ENCODE data around the gene CSPG5.

CSPG5 gene

DNA sequence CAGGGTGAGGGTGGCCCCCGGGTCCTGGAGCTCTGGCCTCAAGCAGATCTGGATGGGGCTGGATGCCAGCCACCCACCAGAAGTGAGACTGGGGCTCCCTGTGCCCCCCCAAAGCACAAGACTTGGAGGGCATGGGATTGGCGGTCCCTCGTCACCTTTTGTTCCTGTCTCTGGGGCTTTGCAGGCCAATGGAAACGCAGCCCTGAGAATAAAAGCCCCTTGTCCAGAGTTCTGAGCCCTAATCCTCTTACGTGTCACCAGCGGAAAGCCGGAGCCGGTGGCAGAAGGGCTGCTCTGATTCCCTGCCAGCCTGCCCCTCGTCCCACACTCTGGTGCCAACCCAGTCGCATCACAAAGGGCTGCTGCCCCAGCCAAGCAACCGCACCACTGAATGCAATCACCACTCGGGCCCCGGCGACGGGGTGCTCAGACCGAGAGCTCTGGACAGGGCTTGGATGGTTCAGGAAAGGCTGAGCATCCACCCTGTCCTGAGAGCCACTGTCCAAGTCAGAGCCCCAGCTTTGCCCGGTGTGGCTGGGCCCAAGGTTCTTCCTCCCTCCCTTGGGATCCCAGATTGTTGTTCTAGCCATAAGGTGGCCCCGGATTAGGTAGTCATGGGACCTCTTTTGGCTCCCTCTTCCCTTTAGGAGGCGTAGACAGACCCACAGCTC, 42.3 kb downstream of the CSPG5 start:
- no peak overlapping the region for H3K4me3 Mint-ChIP-seq
- no peak overlapping the region for H3K27ac Mint-ChIP-seq
- peaks cover 5% of the 10 kb centered on the region for H3K27me3 Mint-ChIP-seq (ENCODE audit: low read depth)
- H3K36me3 Mint-ChIP-seq (ENCODE audit: low read depth) = no peaks in the 10 kb centered on the region
- H3K9me3 Mint-ChIP-seq = no peaks in the 10 kb centered on the region
- peaks cover 1% of the 10 kb centered on the region for H3K4me1 Mint-ChIP-seq (ENCODE audit: low read depth)

DNA sequence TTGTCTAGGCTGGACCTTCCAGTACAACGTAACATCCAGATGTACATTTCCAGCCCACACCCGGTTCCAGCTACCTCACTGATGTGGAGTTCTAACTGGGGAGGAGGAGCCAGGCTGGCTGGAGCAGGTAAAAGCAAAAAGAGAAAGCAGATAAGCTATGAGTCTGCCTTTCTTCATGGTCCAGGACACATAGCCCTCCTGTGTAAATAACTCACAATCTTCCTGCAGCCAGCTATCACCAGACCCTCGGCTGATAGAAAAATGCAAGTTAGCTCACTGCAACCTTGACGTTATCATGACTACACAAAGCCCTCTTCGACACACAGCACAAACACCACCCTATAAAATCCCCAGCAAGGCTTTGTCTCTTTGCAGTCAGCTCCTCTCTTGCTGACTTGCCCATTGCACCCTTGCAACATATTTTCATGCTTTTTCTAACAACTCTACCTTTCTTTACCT, 44.6 kb downstream of the CSPG5 start:
- no peaks in the 10 kb centered on the region for H3K36me3 Mint-ChIP-seq (ENCODE audit: low read depth)

DNA sequence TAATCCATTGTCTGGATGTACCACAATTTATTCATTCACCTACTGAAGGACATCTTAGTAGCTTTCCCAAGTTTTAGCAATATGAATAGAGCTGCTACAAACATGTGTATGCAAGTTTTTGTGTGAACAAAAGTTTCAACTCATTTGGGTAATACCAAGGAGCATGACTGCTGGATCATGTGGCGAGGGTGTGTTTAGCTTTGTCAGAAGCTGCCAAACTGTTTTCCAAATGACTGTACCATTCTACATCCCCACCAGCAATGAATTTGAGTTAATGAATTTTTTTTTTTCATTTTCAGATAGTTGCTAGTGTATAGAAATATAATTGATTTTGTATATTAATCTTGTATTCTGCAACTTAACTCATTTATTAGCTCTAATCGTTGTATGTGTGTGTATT, 45.2 kb downstream of the CSPG5 start:
- H3K36me3 Mint-ChIP-seq (ENCODE audit: low read depth) = no peaks in the 10 kb centered on the region
- H3K27me3 Mint-ChIP-seq (ENCODE audit: low read depth) = peaks cover 5% of the 10 kb centered on the region
- H3K4me1 Mint-ChIP-seq (ENCODE audit: low read depth) = peaks cover 1% of the 10 kb centered on the region
- no peak overlapping the region for H3K27ac Mint-ChIP-seq
- H3K9me3 Mint-ChIP-seq = no peaks in the 10 kb centered on the region
- no peak overlapping the region for H3K4me3 Mint-ChIP-seq

More for the DNA sequence above, 44.6 kb downstream of the CSPG5 start:
- Mint-ChIP-seq H3K9me3 (no peaks in the 10 kb centered on the region), H3K27ac (no peak overlapping the region), H3K27me3 (ENCODE audit: low read depth) (peaks cover 5% of the 10 kb centered on the region), H3K4me3 (no peak overlapping the region), H3K4me1 (ENCODE audit: low read depth) (peaks cover 1% of the 10 kb centered on the region)

DNA sequence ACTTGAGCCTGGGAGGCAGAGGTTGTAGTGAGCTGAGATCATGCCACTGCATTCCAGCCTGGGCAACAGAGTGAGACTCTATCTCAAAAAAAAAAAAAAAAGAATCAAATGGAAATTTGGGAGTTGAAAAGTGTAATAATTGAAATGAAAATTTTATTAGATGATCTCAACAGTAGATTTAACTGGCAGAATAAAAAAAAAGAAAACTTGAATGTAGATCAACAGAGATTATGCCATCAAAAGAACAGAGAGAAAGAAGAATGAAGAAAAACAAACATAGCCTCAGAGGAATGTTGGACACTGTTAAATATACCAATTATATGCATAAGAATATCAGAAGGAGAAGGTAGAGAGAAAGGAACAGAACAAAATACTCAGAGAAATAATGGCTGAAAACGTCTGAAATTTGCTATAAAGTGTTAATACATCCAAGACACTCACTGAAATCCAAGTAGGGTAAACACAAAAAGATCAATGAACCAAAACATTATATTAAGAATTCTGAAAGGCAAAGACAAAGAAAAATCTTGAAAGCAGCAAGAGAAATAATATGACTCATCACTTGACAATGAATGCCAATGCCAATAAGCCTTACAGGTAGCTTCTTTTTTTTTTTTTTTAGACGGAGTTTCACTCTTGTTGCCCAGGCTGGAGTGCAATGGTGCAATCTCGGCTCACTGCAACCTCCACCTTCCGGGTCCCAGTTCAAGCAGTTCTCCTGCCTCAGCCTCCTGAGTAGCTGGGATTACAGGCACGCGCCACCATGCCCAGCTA, 50.5 kb downstream of the CSPG5 start:
- Mint-ChIP-seq H3K36me3 (ENCODE audit: low read depth) (no peaks in the 10 kb centered on the region), H3K27ac (no peak overlapping the region), H3K4me3 (no peak overlapping the region), H3K4me1 (ENCODE audit: low read depth) (no peaks in the 10 kb centered on the region), H3K27me3 (ENCODE audit: low read depth) (peaks cover 5% of the 10 kb centered on the region), H3K9me3 (peaks cover 5% of the 10 kb centered on the region)

DNA sequence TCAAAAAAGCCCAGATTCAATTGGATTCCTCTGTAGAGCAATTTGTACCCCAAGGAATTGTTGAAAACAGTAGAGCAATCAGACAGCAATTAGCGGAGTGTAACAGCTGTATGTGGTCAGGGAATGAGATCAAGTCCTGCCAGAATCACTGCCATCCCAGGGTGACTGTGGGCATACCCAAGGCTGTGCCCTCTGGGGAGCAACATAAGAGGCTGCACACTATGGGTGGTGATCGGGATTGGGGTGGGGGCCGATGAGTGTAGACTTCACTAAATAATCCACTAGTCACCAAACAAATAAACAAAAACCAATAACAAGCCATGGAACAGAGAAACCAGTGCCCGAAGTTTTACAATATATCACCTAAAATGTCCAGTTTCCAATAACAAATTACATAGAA, 53.0 kb downstream of the CSPG5 start:
- peaks cover 3% of the 10 kb centered on the region for H3K4me1 Mint-ChIP-seq (ENCODE audit: low read depth)
- no peaks in the 10 kb centered on the region for H3K27me3 Mint-ChIP-seq (ENCODE audit: low read depth)
- peaks cover 5% of the 10 kb centered on the region for H3K9me3 Mint-ChIP-seq
- H3K36me3 Mint-ChIP-seq (ENCODE audit: low read depth) = no peaks in the 10 kb centered on the region
- H3K27ac Mint-ChIP-seq = no peak overlapping the region
- no peak overlapping the region for H3K4me3 Mint-ChIP-seq

DNA sequence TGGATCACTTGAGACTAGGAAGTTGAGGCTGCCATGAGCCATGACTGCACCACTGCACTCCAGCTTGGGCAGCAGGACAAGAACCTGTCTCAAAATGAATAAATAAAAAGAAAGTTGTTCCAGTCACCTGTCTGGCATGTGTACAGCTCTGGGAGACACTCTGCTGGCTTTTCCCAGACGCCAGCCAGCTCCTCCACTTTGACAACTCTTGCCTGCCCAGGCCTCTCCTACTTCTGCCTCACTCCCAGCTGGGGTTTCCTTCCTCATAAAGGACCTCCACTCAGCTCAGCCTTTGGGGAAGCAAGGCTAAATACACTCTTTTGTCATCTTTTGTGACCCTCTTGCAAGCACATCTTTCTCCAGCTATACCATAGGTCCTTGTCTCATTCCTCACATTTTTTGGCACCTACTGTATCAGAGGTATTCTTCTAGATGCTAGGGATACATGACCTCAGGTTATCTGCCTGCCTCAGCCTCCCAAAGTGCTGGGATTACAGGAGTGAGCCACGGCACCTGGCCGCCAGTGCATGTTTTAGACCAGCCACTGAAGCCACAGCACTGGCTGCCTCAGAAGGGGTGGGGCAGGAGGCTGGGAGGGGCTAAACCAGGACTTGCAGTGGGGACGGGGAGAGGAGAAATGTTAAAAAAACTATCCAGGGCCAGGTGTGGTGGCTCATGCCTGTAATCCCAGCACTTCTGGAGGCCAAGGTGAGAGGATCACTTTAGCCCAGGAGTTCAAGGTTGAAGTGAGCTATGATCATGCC, 55.2 kb downstream of the CSPG5 start:
- no peaks in the 10 kb centered on the region for H3K36me3 Mint-ChIP-seq (ENCODE audit: low read depth)
- peaks cover 5% of the 10 kb centered on the region for H3K9me3 Mint-ChIP-seq
- peaks cover 3% of the 10 kb centered on the region for H3K4me1 Mint-ChIP-seq (ENCODE audit: low read depth)
- no peaks in the 10 kb centered on the region for H3K27me3 Mint-ChIP-seq (ENCODE audit: low read depth)
- H3K4me3 Mint-ChIP-seq = no peak overlapping the region
- H3K27ac Mint-ChIP-seq = no peak overlapping the region

DNA sequence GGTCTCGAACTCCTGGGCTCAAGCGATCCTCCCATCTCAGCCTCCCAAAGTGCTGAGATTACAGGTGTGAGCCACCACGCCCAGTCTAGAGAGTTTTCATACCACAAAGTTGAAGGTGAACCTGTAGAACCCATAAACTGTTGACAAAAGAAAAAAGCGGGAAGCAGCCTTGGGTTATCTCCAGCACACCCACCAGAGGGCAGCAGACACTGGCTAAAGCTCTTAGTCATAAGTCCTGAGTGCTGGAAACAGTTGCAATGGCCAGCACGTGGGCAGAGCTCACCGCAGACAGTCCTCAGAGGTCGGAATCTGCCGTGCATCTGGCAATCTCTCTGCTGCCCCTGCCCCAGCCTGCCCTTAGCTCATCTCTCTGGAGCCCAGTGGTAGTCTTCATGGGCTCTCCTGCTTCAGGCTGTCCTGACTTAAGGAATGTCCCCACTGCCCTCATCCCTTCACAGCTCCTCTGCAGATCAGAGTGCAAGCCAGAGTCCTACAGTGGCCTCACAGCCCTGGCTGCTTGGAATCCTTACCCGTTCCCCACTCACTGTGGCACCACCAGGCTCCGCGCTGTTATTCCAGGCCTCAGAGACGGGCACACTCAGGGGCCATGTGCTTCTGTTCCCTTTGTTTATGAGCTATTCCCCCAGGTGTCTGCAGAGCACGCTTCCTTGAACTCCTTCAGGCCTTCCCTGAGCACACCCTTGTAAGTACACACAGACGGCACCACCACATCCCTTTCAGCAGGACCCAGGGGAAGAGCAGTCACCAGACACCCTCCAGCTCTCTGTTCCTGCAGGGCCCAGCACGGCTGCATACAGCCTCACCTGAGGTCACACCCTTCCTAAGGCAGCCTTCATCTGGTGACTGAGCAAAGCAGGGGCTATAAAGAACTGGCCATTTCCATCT, 56.3 kb downstream of the CSPG5 start:
- peak overlapping the region; percentile 35 for H3K27ac Mint-ChIP-seq
- peaks cover 3% of the 10 kb centered on the region for H3K4me1 Mint-ChIP-seq (ENCODE audit: low read depth)
- H3K9me3 Mint-ChIP-seq = no peaks in the 10 kb centered on the region
- H3K27me3 Mint-ChIP-seq (ENCODE audit: low read depth) = no peaks in the 10 kb centered on the region
- H3K4me3 Mint-ChIP-seq = no peak overlapping the region
- no peaks in the 10 kb centered on the region for H3K36me3 Mint-ChIP-seq (ENCODE audit: low read depth)

DNA sequence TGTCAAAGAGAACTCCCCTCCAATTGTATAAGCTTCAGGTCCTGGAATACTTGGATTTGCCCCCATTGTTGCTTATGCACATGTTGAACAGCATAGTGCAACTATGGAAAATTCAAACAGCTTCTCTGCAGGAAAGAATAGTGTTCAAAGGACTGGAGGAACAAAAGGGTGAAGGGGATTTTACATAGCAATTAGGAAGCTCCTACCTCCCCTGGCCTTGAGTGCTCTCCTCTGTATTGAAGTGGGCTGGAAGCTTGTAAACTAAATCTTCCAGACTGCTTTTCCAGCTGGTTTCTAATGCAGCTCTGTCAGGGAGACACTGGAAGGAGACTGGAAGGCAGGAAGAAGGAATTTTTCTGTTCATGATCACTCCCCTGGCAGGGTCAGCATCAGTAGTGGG, 57.9 kb downstream of the CSPG5 start:
- H3K4me3 Mint-ChIP-seq = no peak overlapping the region
- no peak overlapping the region for H3K27ac Mint-ChIP-seq
- no peaks in the 10 kb centered on the region for H3K27me3 Mint-ChIP-seq (ENCODE audit: low read depth)
- peaks cover 3% of the 10 kb centered on the region for H3K4me1 Mint-ChIP-seq (ENCODE audit: low read depth)
- H3K9me3 Mint-ChIP-seq = no peaks in the 10 kb centered on the region
- no peaks in the 10 kb centered on the region for H3K36me3 Mint-ChIP-seq (ENCODE audit: low read depth)

DNA sequence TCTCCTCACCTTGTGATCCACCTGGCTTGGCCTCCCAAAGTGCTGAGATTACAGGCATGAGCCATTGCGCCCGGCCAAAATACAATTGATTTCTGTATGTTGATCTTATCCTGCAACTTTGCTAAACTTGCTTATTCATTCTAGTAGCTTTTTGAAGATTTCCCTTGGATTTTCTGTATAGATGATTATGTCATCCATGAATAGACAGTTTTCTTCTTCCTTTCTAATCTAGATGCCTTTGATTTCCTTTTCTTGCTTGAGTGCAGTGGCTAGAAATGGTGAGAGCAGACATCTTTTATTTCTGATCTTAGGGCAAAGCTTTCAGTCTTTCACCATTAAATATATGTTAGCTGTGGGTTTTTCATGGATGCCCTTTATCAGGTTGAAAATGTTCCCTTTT, 60.7 kb downstream of the CSPG5 start:
- peaks cover 5% of the 10 kb centered on the region for H3K27me3 Mint-ChIP-seq (ENCODE audit: low read depth)
- H3K27ac Mint-ChIP-seq = no peak overlapping the region
- no peaks in the 10 kb centered on the region for H3K9me3 Mint-ChIP-seq
- H3K36me3 Mint-ChIP-seq (ENCODE audit: low read depth) = no peaks in the 10 kb centered on the region
- H3K4me1 Mint-ChIP-seq (ENCODE audit: low read depth) = peaks cover 8% of the 10 kb centered on the region
- H3K4me3 Mint-ChIP-seq = no peak overlapping the region

DNA sequence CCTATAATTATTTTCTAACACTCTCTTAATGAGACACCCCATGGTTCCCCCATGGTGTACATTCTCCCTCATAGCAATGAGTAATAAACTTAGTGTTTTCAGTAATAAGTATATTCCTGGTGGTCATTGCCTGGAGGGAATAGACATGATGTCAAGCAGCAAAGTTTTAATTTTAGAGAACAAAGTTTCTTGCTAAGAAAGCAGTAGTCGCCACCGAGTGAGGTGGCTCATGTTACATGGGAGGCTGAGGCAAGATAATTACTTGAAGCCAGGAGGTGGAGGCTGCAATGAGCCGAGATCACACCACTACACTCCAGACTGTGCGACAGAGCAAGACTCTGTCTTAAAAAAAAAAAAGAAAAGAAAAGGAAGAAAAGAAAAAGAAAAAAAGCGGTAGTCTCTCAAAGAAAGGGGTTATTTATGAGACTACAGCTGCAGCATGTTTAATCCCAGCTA, 62.8 kb downstream of the CSPG5 start:
- Mint-ChIP-seq H3K4me3 (no peak overlapping the region), H3K9me3 (no peaks in the 10 kb centered on the region), H3K4me1 (ENCODE audit: low read depth) (peaks cover 18% of the 10 kb centered on the region), H3K36me3 (ENCODE audit: low read depth) (no peaks in the 10 kb centered on the region), H3K27me3 (ENCODE audit: low read depth) (peaks cover 5% of the 10 kb centered on the region), H3K27ac (no peak overlapping the region)

DNA sequence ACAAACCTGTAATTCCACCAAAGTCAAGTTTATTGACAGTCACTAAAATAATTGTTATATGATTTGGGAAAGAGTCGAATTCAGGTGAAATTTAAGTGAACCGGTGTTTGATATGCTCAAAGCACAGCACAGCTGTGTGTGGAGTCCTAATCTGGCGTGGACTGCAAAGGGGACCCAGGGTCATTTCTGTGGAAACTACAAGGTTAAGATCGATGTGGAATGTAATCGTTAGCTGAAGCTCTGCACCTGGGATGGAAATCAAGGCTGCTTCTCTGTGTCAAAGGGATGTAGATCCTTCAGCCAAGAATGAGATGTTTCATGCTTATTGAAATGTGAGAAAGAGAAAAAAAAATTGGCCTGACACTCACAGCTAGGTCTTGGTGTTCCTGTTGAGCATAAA, 63.6 kb downstream of the CSPG5 start:
- Mint-ChIP-seq H3K36me3 (ENCODE audit: low read depth) (peaks cover 4% of the 10 kb centered on the region), H3K4me1 (ENCODE audit: low read depth) (peaks cover 22% of the 10 kb centered on the region), H3K9me3 (no peaks in the 10 kb centered on the region), H3K27me3 (ENCODE audit: low read depth) (peaks cover 5% of the 10 kb centered on the region), H3K4me3 (peak overlapping the region; percentile 80), H3K27ac (peak overlapping the region; percentile 94)

DNA sequence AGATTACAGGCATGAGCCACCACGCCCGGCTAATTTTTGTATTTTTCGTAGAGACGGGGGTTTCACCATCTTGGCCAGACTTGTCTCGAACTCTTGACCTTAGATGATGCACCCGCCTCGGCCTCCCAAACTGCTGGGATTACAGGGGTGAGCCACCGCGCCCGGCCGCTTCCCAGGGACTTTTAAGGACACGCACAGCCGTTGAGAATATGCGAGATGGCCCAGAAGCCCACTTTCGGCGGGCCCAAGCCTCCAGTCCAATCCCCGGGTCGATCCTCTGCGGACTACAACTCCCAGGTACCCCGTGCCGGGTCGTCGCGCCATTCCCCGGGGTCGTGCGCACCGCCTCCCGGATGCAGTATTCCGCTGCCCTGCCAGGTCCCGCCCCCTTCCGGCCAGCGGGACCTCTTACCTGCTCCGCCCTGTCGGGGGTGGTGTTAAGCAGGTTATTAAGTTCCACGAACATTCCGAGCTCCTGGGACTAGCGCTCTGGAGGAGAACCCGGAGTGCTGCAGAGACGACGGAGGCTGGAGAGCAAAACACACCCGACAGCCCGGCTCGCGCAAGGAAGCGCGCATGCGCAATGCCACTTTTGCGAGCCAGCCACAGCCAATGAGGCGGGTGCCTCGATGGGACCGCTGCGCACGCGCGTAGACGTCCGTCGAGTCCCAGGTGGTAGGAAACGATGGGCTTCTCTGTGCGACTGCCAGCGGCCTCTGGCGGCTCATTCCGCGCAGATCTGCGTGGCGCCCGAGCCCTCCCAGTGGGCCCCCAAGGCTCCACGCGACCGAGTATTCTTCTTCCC, 65.3 kb downstream of the CSPG5 start, which contains the start of gene ELP6:
TSS of gene ELP6 (minus strand) at position 588 of the 805 bp plus-strand sequence. CDS start at position 466, 122 bp downstream.
- H3K27ac Mint-ChIP-seq = peak within 1 kb of the TSS; percentile 97

DNA sequence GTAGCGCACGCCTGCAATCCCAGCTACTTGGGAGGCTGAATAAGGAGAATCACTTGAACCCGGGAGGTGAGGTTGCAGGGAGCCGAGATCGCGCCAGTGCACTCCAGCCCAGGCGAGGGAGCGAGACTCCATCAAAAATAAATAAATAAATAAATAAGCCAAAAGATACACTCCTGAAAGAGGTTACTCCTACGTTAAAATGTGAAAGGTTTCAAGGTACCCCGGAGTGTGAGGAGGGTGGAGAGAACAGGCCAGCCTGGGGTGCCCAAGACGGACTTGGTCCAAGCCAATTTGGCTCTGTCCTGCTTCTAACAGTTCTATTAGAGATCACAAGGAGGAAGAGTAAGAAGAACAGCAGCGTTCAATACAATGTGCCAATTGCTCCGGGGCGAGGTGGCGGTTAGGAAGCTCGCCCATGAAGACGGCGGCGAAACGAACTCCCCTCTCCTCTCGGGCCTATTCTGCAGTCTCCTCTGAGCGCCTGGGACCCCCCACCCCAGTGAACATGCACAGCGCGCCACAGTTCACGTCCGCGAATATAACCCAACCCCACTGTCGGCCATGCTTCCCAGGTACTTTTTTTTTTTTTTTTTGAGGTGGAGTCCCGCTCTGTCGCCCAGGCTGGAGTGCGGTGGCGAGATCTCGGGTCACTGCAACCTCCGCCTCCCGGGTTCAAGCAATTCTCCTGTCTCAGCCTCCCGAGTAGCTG, 66.1 kb downstream of the CSPG5 start:
- peak overlapping the region; percentile 94 for H3K4me3 Mint-ChIP-seq
- H3K36me3 Mint-ChIP-seq (ENCODE audit: low read depth) = peaks cover 8% of the 10 kb centered on the region
- H3K9me3 Mint-ChIP-seq = no peaks in the 10 kb centered on the region
- peak overlapping the region; percentile 97 for H3K27ac Mint-ChIP-seq
- H3K27me3 Mint-ChIP-seq (ENCODE audit: low read depth) = peaks cover 5% of the 10 kb centered on the region
- H3K4me1 Mint-ChIP-seq (ENCODE audit: low read depth) = peaks cover 24% of the 10 kb centered on the region

More for the DNA sequence above, 65.3 kb downstream of the CSPG5 start, which contains the start of gene ELP6:
- Mint-ChIP-seq H3K4me3 (peak within 1 kb of the TSS; percentile 94), H3K4me1 (ENCODE audit: low read depth) (peaks cover 24% of the 10 kb centered on the region), H3K9me3 (no peaks in the 10 kb centered on the region), H3K27me3 (ENCODE audit: low read depth) (peaks cover 5% of the 10 kb centered on the region), H3K36me3 (ENCODE audit: low read depth) (peaks cover 8% of the 10 kb centered on the region)

All from T-helper 1 cell treated with Interleukin-12 subunit alpha and Interleukin-12 subunit beta and Interleukin-4 antibody, amounts not matched to agents 30 μg/mL and 1 μg/mL, for 36 hours (primary cell).